AG04449 (cell line): ENCODE results near the gene ABCA7.

Experiments used
- CTCF ChIA-PET: fragments of 350-600 bp; formaldehyde crosslinking; extraction: SDS; loops from one replicate; lab custom pipeline; 2021; ENCODE audit warnings: antibody characterized with exemption; lab: Yijun Ruan, JAX
- POLR2A ChIA-PET: fragments of 400-600, 350-600 bp; formaldehyde crosslinking; extraction: SDS; loops from one replicate; lab custom pipeline; 2020; ENCODE audit warnings: antibody characterized with exemption, inconsistent platforms; lab: Yijun Ruan, JAX
- DNase-seq: peaks from one replicate; pipeline ENCODE4 v3.0.0-alpha.2; 2010; ENCODE audit warnings: low read depth, low spot score
- H3K4me3 ChIP-seq: 2 replicates; pipeline ENCODE4 v1.5.1; 2011; ENCODE audit warnings: low read depth, mild to moderate bottlenecking, control low read depth, low read length
- TF ChIP-seq, protein P1 (sequence below): IDR thresholded peaks from one replicate; pipeline ENCODE4 v1.5.1; 2011; ENCODE audit warnings: mild to moderate bottlenecking, moderate library complexity, low read length, control low read depth, inconsistent platforms; ENCODE audit not compliant: insufficient read depth; ENCODE audit errors: missing control alignments

Gene ABCA7

DNA sequence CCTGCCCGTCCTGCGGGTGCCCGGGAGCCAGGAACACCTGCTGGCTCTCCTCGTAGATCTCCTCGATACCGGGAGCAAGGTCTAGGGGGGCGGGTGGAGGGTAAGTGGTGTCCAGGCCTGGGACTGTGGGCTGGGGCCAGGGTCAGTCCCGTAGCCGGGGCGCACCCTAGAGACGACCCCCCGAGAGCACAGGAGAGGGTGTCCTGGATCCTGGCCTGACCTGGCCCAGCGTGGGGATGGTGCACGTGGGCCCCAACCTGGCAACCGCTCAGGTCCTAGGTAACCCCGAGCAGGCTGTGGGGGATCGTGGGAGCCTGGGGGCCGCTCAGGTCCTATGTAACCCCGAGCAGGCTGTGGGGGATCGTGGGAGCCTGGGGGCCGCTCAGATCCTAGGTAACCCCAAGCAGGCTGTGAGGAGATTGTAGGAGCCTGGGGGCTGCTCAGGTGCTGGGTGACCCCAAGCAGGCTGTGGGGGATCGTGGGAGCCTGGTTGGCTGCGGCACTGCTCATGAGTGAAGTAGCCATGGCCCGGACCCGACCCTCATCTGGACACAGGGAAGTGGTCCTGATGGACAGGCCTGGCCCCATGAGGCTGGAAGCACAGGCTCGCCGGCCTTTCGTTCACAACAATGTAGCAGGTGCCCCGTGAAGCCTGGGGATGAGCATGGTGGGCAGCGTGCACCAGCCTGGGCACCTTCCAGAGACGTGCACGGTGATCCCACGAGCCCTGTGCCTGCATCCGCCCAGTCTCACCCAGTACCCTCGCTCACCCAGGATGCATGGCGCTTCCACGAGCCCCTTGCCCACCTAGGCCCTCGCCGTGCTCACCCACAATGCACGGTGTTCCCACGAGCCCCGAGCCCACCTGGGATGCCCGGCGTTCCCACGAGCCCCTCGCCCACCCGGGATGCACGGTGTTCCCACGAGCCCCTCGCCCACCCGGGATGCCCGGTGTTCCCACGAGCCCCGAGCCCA, 70.1 kb downstream of the ABCA7 start:
- POLR2A ChIA-PET: no interaction called here
- TF ChIP-seq, protein P1, sequence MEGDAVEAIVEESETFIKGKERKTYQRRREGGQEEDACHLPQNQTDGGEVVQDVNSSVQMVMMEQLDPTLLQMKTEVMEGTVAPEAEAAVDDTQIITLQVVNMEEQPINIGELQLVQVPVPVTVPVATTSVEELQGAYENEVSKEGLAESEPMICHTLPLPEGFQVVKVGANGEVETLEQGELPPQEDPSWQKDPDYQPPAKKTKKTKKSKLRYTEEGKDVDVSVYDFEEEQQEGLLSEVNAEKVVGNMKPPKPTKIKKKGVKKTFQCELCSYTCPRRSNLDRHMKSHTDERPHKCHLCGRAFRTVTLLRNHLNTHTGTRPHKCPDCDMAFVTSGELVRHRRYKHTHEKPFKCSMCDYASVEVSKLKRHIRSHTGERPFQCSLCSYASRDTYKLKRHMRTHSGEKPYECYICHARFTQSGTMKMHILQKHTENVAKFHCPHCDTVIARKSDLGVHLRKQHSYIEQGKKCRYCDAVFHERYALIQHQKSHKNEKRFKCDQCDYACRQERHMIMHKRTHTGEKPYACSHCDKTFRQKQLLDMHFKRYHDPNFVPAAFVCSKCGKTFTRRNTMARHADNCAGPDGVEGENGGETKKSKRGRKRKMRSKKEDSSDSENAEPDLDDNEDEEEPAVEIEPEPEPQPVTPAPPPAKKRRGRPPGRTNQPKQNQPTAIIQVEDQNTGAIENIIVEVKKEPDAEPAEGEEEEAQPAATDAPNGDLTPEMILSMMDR: no peak
- CTCF ChIA-PET: interaction anchor here (2.4 kb wide), 1 partner anchor 84 kb away, joined by 10 read pairs; no protein-coding TSS in a partner anchor
- no peak overlapping the region for H3K4me3 ChIP-seq
- no peak for DNase-seq

DNA sequence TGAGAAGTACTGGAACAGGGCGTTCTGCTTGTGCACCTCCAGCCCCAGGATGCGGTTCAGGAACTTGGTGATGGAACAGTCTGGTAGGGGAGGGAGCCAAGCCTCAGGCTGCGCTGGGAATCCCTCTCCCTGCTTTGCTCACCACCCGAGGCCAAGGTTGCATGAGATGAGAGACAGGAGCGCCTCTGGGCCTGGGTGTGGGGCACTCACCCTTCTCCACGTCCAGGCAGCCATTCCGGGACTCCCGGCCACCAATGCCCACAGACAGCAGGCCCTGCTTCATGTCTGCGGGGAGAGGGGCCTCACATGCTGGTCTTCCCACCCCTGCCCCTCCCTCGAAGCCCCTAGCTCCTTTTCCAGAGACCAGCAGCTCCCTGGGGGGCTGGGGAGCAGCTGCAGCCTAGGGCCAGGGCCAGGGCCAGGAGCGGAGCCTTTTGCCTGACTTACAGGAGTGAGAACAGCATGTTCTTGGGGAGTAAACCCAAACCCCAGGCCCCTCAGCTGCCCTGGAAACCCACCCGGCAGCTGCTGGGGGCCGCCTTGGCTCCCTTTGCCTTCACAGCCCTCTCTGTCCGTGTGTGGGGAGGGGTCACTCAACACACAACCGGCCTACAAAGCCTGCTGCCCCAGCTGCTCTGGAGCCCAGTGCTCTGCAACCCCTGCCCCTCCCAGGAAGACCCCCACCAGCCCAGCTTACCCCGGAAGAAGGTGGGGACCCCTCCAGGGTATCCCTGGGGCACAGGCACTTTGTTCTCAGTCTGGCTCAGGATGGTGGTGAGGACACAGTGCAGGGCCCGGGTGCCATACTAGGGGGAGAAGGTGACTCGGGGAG, 71.1 kb downstream of the ABCA7 start:
- TF ChIP-seq, protein P1: no peak
- ChIA-PET POLR2A (interaction anchor here (0.5 to 1.4 kb wide), 3 partner anchors 11 to 134 kb away, joined by 3 to 5 read pairs (median 4); no protein-coding TSS in a partner anchor), CTCF (interaction anchor here (1.2 to 6.0 kb wide), 4 partner anchors 15 to 89 kb away, joined by 4 to 97 read pairs (median 22); no protein-coding TSS in a partner anchor)
- no peak for DNase-seq
- H3K4me3 ChIP-seq: no peak overlapping the region

DNA sequence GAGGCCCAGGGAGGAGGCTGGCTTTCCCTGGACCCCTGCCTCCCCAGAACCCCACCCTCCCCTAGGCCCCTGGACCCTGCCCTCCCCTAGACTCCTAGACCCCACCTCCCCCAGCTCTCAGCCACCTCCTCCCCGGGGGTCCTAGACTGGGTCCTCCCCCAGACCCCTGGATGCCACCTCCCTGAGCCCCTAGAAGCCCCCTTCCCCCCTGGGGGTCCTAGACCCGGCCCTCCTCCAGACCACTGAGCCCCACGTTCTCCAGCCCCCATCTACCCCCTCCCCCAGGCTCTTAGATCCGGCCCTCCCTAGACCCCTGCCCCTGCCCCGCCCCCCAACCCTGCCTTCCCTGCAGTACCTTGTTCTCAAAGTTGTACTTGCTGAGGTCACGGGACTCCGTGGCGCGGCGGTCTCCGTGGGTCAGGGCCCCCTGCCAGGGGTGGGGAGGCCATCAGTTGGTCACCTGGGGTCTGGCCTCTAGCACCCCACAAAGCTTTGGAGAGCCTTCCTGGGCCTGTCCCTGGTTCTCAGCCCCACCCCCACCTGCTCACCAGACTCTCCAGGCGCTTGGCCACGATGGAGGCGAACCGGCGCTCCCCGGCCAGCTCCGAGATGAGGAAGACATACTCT, 71.8 kb downstream of the ABCA7 start:
- DNase-seq: no peak
- no peak overlapping the region for H3K4me3 ChIP-seq
- CTCF ChIA-PET: interaction anchor here (1.2 to 6.0 kb wide), 10 partner anchors 9 to 132 kb away, joined by 4 to 97 read pairs (median 14); partner anchors contain the start of genes ATP5F1D and GPX4
- POLR2A ChIA-PET: interaction anchor here (0.6 to 2.3 kb wide), 3 partner anchors 8 to 32 kb away, joined by 4 to 15 read pairs (median 5); partner anchors contain the start of gene GPX4
- TF ChIP-seq, protein P1: no peak

DNA sequence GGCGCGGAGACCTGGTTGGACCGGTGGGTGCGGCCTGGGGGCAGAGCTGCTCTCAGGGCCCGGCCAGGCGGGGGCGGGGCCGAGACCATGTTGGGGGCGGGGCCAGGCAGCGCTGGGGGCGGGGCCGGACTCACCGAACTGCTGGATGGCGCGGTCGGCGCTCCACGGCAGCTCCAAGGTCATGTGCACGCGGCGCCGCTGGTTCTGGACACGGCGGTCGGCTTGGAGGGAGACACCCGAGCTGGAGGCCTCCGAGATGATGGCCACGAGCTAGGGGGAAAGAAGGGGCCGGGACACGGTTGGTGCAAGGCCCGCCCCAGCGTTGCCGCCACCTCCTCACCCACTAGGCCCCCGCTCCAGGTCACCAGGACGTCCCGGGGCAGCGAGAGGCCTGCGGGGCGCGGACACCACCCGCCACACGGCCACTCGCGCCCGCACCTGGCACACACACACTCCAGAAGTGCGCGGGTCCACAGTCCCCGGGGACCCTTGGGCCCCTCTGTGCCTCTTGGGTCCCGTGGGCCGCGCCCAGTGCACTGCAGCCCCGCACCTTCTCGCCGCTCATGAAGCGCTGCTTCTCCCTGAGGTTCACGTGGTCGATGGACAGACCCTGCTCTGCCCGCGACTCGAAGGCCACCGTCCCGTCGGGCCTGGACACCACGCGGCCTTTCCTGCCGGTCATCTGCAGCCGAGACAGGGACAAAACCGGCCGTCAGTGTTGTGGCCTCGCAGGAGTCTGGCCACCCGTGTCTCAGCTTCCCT, 72.5 kb downstream of the ABCA7 start:
- H3K4me3 ChIP-seq: no peak overlapping the region
- TF ChIP-seq, protein P1: no peak
- CTCF ChIA-PET: interaction anchor here (1.1 to 6.0 kb wide), 20 partner anchors 9 to 131 kb away, joined by 3 to 97 read pairs (median 7); partner anchors contain the start of genes ATP5F1D and GPX4
- POLR2A ChIA-PET: interaction anchor here (1.4 to 2.3 kb wide), 4 partner anchors 9 to 157 kb away, joined by 4 to 15 read pairs (median 6); partner anchors contain the start of genes CIRBP and GPX4
- DNase-seq: no peak
